HEK293 (cell line): Measurements from ENCODE around the gene LALBA.

Source experiments
- CTCF ChIA-PET: fragments of 350-600 bp; formaldehyde crosslinking; extraction: SDS; loops from one replicate; lab custom pipeline; 2021; ENCODE audit warnings: antibody characterized with exemption; lab: Yijun Ruan, JAX
- POLR2A ChIA-PET: fragments of 300-600 bp; formaldehyde crosslinking; extraction: SDS; loops from one replicate; lab custom pipeline; 2020; ENCODE audit warnings: antibody characterized with exemption, inconsistent platforms; lab: Yijun Ruan, JAX
- H3K27ac ChIP-seq: fragments of 200-500 bp; sonication (Bioruptor generic); 2 replicates; pipeline ENCODE4 v1.5.1; 2014; ENCODE audit warnings: low read depth, low read length, control low read depth, inconsistent platforms; ENCODE audit errors: extremely low read depth
- H3K36me3 ChIP-seq, 2 experiments: fragments of 200-500 bp in 1 of 2; sonication (Bioruptor generic) in 1 of 2; 1 replicate in 1 of 2; 2 replicates in 1 of 2; pipeline ENCODE4 v1.5.1; 2014 to 2017; ENCODE audit warnings: inconsistent platforms in 2 of 2, low read length in 2 of 2; ENCODE audit not compliant: control insufficient read depth in 2 of 2, insufficient read depth in 1 of 2
- H3K4me1 ChIP-seq: fragments of 200-500 bp; sonication (Bioruptor generic); 2 replicates; pipeline ENCODE4 v1.5.1; 2014; ENCODE audit warnings: mild to moderate bottlenecking, low read length, inconsistent platforms; ENCODE audit not compliant: control insufficient read depth, insufficient read depth
- H3K4me3 ChIP-seq: 2 replicates; pipeline ENCODE4 v1.5.1; 2011; ENCODE audit warnings: low read depth, mild to moderate bottlenecking, control low read depth, low read length, moderate library complexity
- H3K9me3 ChIP-seq: fragments of 200-500 bp; sonication (Bioruptor generic); 2 replicates; pipeline ENCODE4 v1.5.1; 2014; ENCODE audit warnings: low read depth, low read length, inconsistent platforms; ENCODE audit not compliant: control insufficient read depth, insufficient read depth
- ZBTB26 ChIP-seq: fragments of 450-650 bp; formaldehyde crosslinking; optimal IDR thresholded peaks from 2 replicates; pipeline ENCODE3; 2016; ENCODE audit warnings: missing biosample characterization, mild to moderate bottlenecking, missing genetic modification characterization
- ZIC2 ChIP-seq: fragments of 450-650 bp; formaldehyde crosslinking; IDR thresholded peaks from 2 replicates; pipeline ENCODE4 v1.5.1; 2016; ENCODE audit warnings: missing biosample characterization, missing genetic modification characterization
- ZNF138 ChIP-seq: fragments of 450-650 bp; formaldehyde crosslinking; IDR thresholded peaks from 2 replicates; pipeline ENCODE4 v1.5.1; 2016; ENCODE audit warnings: missing biosample characterization, missing genetic modification characterization, borderline replicate concordance
- ZNF157 ChIP-seq: fragments of 450-650 bp; formaldehyde crosslinking; IDR thresholded peaks from 2 replicates; pipeline ENCODE4 v1.5.1; 2016; ENCODE audit warnings: missing biosample characterization, missing genetic modification characterization
- ZNF175 ChIP-seq: fragments of 450-650 bp; formaldehyde crosslinking; IDR thresholded peaks from 2 replicates; pipeline ENCODE4 v1.5.1; 2016; ENCODE audit warnings: missing biosample characterization, missing genetic modification characterization
- ZNF19 ChIP-seq: fragments of 450-650 bp; formaldehyde crosslinking; IDR thresholded peaks from 2 replicates; pipeline ENCODE4; 2016; ENCODE audit warnings: missing biosample characterization, missing genetic modification characterization, low read depth
- ZNF280C ChIP-seq: fragments of 450-650 bp; formaldehyde crosslinking; IDR thresholded peaks from 2 replicates; pipeline ENCODE4 v1.5.1; 2016; ENCODE audit warnings: missing biosample characterization, missing genetic modification characterization
- ZNF423 ChIP-seq: fragments of 450-650 bp; formaldehyde crosslinking; IDR thresholded peaks from 2 replicates; pipeline ENCODE4 v1.5.1; 2016; ENCODE audit warnings: missing biosample characterization, missing genetic modification characterization
- ZNF473 ChIP-seq: fragments of 450-650 bp; formaldehyde crosslinking; IDR thresholded peaks from 2 replicates; pipeline ENCODE4 v1.5.1; 2017; ENCODE audit warnings: missing biosample characterization, missing genetic modification characterization
- ZNF510 ChIP-seq: fragments of 450-650 bp; formaldehyde crosslinking; IDR thresholded peaks from 2 replicates; pipeline ENCODE4 v1.5.1; 2018; ENCODE audit warnings: mild to moderate bottlenecking, missing genetic modification characterization, missing biosample characterization; ENCODE audit not compliant: insufficient replicate concordance
- ZNF555 ChIP-seq: fragments of 450-650 bp; formaldehyde crosslinking; conservative IDR thresholded peaks from 2 replicates; pipeline ENCODE4 v1.5.1; 2017; ENCODE audit warnings: missing biosample characterization, mild to moderate bottlenecking, missing genetic modification characterization, inconsistent platforms
- ZNF571 ChIP-seq: fragments of 450-650 bp; formaldehyde crosslinking; IDR thresholded peaks from 2 replicates; pipeline ENCODE4 v1.5.0; 2017; ENCODE audit warnings: missing biosample characterization, missing genetic modification characterization
- ZSCAN5A ChIP-seq: fragments of 450-650 bp; formaldehyde crosslinking; IDR thresholded peaks from 2 replicates; pipeline ENCODE4 v1.5.1; 2016; ENCODE audit warnings: missing biosample characterization, missing genetic modification characterization
- ZXDB ChIP-seq: fragments of 450-650 bp; formaldehyde crosslinking; IDR thresholded peaks from 2 replicates; pipeline ENCODE4 v1.5.1; 2016; ENCODE audit warnings: missing biosample characterization, missing genetic modification characterization
- TF ChIP-seq, protein P1 (sequence below): fragments of 450-650 bp; formaldehyde crosslinking; IDR thresholded peaks from 2 replicates; pipeline ENCODE4 v1.5.1; 2016; ENCODE audit warnings: missing biosample characterization, missing genetic modification characterization, low read depth
- TF ChIP-seq, protein P2 (sequence below): fragments of 450-650 bp; formaldehyde crosslinking; IDR thresholded peaks from 2 replicates; pipeline ENCODE4 v1.5.1; 2017; ENCODE audit warnings: missing biosample characterization, missing genetic modification characterization
- TF ChIP-seq, protein P3 (sequence below): fragments of 450-650 bp; formaldehyde crosslinking; IDR thresholded peaks from 2 replicates; pipeline ENCODE4 v1.5.1; 2016; ENCODE audit warnings: missing biosample characterization, missing genetic modification characterization

Gene LALBA

GRCh38 chr12:48532601-48533000 lies 37.2 kb downstream of the LALBA start:
- H3K4me3 ChIP-seq: no peak overlapping the region
- H3K4me1 ChIP-seq: no peaks in the 10 kb centered on the region
- no peak overlapping the region for H3K27ac ChIP-seq
- H3K36me3 ChIP-seq: no peaks in the 10 kb centered on the region
- POLR2A ChIA-PET: no interaction called here
- CTCF ChIA-PET: interaction anchor here (0.6 to 0.7 kb wide), 3 partner anchors 12 to 340 kb away, joined by 4 to 6 read pairs (median 5); no protein-coding TSS in a partner anchor
- H3K9me3 ChIP-seq: no peaks in the 10 kb centered on the region
- no peak for TF ChIP-seq ZNF157 (tag by site-specific recombination)
- no peak for TF ChIP-seq ZNF510 (tag by site-specific recombination)
- TF ChIP-seq, protein P1, sequence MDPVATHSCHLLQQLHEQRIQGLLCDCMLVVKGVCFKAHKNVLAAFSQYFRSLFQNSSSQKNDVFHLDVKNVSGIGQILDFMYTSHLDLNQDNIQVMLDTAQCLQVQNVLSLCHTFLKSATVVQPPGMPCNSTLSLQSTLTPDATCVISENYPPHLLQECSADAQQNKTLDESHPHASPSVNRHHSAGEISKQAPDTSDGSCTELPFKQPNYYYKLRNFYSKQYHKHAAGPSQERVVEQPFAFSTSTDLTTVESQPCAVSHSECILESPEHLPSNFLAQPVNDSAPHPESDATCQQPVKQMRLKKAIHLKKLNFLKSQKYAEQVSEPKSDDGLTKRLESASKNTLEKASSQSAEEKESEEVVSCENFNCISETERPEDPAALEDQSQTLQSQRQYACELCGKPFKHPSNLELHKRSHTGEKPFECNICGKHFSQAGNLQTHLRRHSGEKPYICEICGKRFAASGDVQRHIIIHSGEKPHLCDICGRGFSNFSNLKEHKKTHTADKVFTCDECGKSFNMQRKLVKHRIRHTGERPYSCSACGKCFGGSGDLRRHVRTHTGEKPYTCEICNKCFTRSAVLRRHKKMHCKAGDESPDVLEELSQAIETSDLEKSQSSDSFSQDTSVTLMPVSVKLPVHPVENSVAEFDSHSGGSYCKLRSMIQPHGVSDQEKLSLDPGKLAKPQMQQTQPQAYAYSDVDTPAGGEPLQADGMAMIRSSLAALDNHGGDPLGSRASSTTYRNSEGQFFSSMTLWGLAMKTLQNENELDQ (tag by site-specific recombination): no peak
- TF ChIP-seq ZNF571 (tag by site-specific recombination): no peak
- TF ChIP-seq ZNF175 (tag by site-specific recombination): no peak
- TF ChIP-seq, protein P2, sequence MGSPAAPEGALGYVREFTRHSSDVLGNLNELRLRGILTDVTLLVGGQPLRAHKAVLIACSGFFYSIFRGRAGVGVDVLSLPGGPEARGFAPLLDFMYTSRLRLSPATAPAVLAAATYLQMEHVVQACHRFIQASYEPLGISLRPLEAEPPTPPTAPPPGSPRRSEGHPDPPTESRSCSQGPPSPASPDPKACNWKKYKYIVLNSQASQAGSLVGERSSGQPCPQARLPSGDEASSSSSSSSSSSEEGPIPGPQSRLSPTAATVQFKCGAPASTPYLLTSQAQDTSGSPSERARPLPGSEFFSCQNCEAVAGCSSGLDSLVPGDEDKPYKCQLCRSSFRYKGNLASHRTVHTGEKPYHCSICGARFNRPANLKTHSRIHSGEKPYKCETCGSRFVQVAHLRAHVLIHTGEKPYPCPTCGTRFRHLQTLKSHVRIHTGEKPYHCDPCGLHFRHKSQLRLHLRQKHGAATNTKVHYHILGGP (tag by site-specific recombination): no peak
- TF ChIP-seq, protein P3, sequence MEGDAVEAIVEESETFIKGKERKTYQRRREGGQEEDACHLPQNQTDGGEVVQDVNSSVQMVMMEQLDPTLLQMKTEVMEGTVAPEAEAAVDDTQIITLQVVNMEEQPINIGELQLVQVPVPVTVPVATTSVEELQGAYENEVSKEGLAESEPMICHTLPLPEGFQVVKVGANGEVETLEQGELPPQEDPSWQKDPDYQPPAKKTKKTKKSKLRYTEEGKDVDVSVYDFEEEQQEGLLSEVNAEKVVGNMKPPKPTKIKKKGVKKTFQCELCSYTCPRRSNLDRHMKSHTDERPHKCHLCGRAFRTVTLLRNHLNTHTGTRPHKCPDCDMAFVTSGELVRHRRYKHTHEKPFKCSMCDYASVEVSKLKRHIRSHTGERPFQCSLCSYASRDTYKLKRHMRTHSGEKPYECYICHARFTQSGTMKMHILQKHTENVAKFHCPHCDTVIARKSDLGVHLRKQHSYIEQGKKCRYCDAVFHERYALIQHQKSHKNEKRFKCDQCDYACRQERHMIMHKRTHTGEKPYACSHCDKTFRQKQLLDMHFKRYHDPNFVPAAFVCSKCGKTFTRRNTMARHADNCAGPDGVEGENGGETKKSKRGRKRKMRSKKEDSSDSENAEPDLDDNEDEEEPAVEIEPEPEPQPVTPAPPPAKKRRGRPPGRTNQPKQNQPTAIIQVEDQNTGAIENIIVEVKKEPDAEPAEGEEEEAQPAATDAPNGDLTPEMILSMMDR: no peak
- TF ChIP-seq ZIC2: no peak
- TF ChIP-seq ZNF555 (tag by site-specific recombination): no peak
- TF ChIP-seq ZNF423: no peak
- no peak for TF ChIP-seq ZNF280C (tag by site-specific recombination)
- no peak for TF ChIP-seq ZNF138 (tag by site-specific recombination)
- no peak for TF ChIP-seq ZXDB (tag by site-specific recombination)
- no peak for TF ChIP-seq ZNF473 (tag by site-specific recombination)
- TF ChIP-seq ZBTB26 (tag by site-specific recombination): no peak
- no peak for TF ChIP-seq ZNF19 (tag by site-specific recombination)
- TF ChIP-seq ZSCAN5A: no peak
